Cardiac muscle cell (in vitro differentiated cells and primary cell): Measurements from ENCODE around the gene SCYGR2. TPM values are rescaled to one million over a fixed set of nuclear protein-coding genes. Genes with fewer than 3 reads are reported as not detected.

ENCODE experiments used
- DNase-seq, 2 donors: peaks; one replicate each; pipeline versions ENCODE4 v3.0.0 to v3.0.0-alpha.2; 2010 to 2017; ENCODE audit warnings: low read depth in 1 of 2, low spot score in 1 of 2
- H3K27ac ChIP-seq: fragments of 200-600 bp; sonication (generic); 2 replicates; pipeline ENCODE4 v1.5.1; 2016
- H3K27me3 ChIP-seq: fragments of 200-600 bp; sonication (generic); 2 replicates; pipeline ENCODE4 v1.6.0; 2016; ENCODE audit warnings: control low read depth
- H3K36me3 ChIP-seq: fragments of 200-600 bp; sonication (generic); 2 replicates; pipeline ENCODE4 v1.5.1; 2016; ENCODE audit warnings: control low read depth
- H3K4me1 ChIP-seq: fragments of 200-600 bp; sonication (generic); 2 replicates; pipeline ENCODE4 v1.8.1; 2017; ENCODE audit warnings: low read depth, mild to moderate bottlenecking, mixed run types
- H3K4me3 ChIP-seq: fragments of 200-600 bp; sonication (generic); 2 replicates; pipeline ENCODE4 v1.5.1; 2016; ENCODE audit warnings: mild to moderate bottlenecking
- H3K9me3 ChIP-seq: fragments of 200-600 bp; sonication (generic); 2 replicates; pipeline ENCODE4 v1.5.1; 2017; ENCODE audit warnings: low read depth, mild to moderate bottlenecking, control low read depth
- CTCF ChIP-seq: IDR thresholded peaks from 2 replicates; pipeline ENCODE4 v1.5.1; 2012; ENCODE audit warnings: low read depth, mild to moderate bottlenecking, low read length
- polyA plus RNA-seq: library from polyadenylated mRNA; unstranded; fragments of >200 nt; fragmentation: Nextera tagmentation; extraction: Ambion mirVana; gene quantifications from 2 replicates; pipeline ENCODE4 v1.2.1, GENCODE V29; 2016
- total RNA-seq: library from RNA; depleted of rRNA; stranded (reverse); fragments of >200 nt; gene quantifications from 2 replicates; pipeline ENCODE4 v1.2.3, GENCODE V29; 2016

Gene SCYGR2
- total and polyA plus RNA-seq, 2 experiments from 2014 or later, result not detected

GRCh38 chr2:227612546-227613271, 14.0 kb downstream of the SCYGR2 start:
- Histone ChIP-seq H3K36me3 (no peaks in the 10 kb centered on the region), H3K4me1 (no peaks in the 10 kb centered on the region), H3K27me3 (no peaks in the 10 kb centered on the region), H3K4me3 (no peak overlapping the region), H3K9me3 (no peaks in the 10 kb centered on the region), H3K27ac (no peak overlapping the region)
- no peak for TF ChIP-seq CTCF
- no peak for DNase-seq

DNA sequence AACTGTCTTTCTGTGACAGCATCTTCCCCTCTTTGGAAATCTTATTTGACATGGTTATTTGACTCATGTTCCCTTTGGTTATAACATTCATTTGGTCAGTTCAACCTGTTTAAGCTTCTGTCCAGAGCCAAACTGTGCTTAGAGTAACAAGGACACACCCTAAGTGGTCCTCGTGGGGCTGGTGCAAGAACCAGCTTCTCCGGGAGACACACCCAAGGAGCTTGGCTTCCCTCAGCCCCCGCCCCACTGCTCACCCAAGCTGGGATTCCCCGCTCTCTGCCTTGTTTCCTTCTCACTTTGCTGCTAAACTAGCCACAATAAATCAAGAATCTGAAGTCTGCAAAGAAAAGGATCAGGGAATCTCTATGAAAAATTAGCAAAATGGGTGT, 14.6 kb downstream of the SCYGR2 start:
- Histone ChIP-seq H3K9me3 (no peaks in the 10 kb centered on the region), H3K27ac (no peak overlapping the region), H3K4me3 (no peak overlapping the region), H3K36me3 (no peaks in the 10 kb centered on the region), H3K4me1 (no peaks in the 10 kb centered on the region), H3K27me3 (no peaks in the 10 kb centered on the region)
- no peak for TF ChIP-seq CTCF
- no peak for DNase-seq

GRCh38 chr2:227614246-227614645, 15.6 kb downstream of the SCYGR2 start:
- no peaks in the 10 kb centered on the region for H3K9me3 ChIP-seq
- no peaks in the 10 kb centered on the region for H3K4me1 ChIP-seq
- H3K27ac ChIP-seq, result no peak overlapping the region
- TF ChIP-seq CTCF, result no peak
- no peak overlapping the region for H3K4me3 ChIP-seq
- H3K27me3 ChIP-seq, result no peaks in the 10 kb centered on the region
- H3K36me3 ChIP-seq, result no peaks in the 10 kb centered on the region
- no peak for DNase-seq

DNA sequence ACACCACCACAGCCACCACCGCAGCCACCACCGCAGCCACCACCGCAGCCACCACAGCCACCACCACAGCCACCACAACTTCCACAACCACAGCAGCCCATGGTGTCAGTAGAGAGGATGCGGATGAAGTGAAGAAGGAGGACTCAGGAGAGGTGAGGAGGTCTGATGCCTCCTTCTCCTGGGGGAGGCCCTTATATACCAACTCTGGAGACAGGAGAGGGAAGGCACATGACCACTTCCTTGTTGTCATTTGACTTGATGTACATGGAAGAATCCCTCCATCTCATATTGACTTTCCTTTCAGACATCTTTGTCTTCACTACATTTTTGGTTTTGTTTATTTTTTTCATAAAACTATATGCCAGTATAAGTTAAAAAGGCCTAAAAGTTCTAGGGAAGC, 16.0 kb downstream of the SCYGR2 start, which contains the start of gene SCYGR3:
SCYGR3 (minus strand) TSS at position 101 of the 400 bp plus-strand sequence; CDS start at position 101, 0 bp downstream.
- H3K9me3 ChIP-seq, result no peaks in the 10 kb centered on the region
- no peak within 1 kb of the TSS for H3K4me3 ChIP-seq
- H3K27ac ChIP-seq, result no peak within 1 kb of the TSS
- no peak for TF ChIP-seq CTCF
- no peaks in the 10 kb centered on the region for H3K36me3 ChIP-seq
- H3K4me1 ChIP-seq, result no peaks in the 10 kb centered on the region
- DNase-seq, result no peak
- no peaks in the 10 kb centered on the region for H3K27me3 ChIP-seq

GRCh38 chr2:227615181-227615580, 16.5 kb downstream of the SCYGR2 start:
- TF ChIP-seq CTCF, result no peak
- Histone ChIP-seq H3K4me3 (no peak overlapping the region), H3K27ac (no peak overlapping the region), H3K36me3 (no peaks in the 10 kb centered on the region), H3K4me1 (no peaks in the 10 kb centered on the region), H3K9me3 (no peaks in the 10 kb centered on the region), H3K27me3 (no peaks in the 10 kb centered on the region)
- DNase-seq, result no peak
